ENCODE measurements around the gene SOST.

SOST gene

DNA sequence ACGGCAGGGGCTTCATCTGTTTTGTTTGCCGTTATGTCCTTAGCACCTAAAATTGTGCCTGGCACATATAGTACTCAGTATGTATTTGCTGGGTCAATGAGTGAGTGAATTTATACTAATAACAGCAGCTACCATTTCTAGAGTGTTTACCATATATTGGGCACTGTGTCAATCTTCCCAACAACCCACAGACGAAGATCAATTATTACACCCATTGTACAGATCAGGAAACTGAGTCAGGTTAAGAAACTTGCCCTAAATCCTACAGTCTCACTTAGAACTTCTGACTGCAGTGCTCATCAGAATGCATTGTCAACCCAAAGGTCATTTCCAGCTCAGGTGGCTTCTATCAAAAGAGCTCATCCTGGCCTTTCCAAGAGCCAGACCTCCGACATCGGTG lies 52.4 kb downstream of the SOST start:
- H3K27me3 ChIP-seq (ENCODE audit: low read depth, low read length): no peaks in the 10 kb centered on the region; the same call in 1 of the 2 replicates
- no peak overlapping the region for H3K4me2 ChIP-seq (ENCODE audit: low read length)
- H3K27ac ChIP-seq (ENCODE audit: low read length): no peak overlapping the region
- no peak overlapping the region for H2AFZ ChIP-seq (ENCODE audit: low read depth, low read length)
- no peak overlapping the region for H3K9ac ChIP-seq (ENCODE audit: low read length)
- H3K79me2 ChIP-seq (ENCODE audit: low read length): no peaks in the 10 kb centered on the region
- H4K20me1 ChIP-seq (ENCODE audit: insufficient read depth, low read length): no peaks in the 10 kb centered on the region
- no peaks in the 10 kb centered on the region for H3K4me1 ChIP-seq (ENCODE audit: low read length)
- H3K4me3 ChIP-seq (ENCODE audit: low read length): no peak overlapping the region
- H3K9me3 ChIP-seq (ENCODE audit: insufficient read depth, low read length): no peaks in the 10 kb centered on the region
- TF ChIP-seq EZH2phosphoT487 (IDR thresholded peaks at IDR 0.05; ENCODE audit: low read depth): no peak
- TF ChIP-seq, protein P1, sequence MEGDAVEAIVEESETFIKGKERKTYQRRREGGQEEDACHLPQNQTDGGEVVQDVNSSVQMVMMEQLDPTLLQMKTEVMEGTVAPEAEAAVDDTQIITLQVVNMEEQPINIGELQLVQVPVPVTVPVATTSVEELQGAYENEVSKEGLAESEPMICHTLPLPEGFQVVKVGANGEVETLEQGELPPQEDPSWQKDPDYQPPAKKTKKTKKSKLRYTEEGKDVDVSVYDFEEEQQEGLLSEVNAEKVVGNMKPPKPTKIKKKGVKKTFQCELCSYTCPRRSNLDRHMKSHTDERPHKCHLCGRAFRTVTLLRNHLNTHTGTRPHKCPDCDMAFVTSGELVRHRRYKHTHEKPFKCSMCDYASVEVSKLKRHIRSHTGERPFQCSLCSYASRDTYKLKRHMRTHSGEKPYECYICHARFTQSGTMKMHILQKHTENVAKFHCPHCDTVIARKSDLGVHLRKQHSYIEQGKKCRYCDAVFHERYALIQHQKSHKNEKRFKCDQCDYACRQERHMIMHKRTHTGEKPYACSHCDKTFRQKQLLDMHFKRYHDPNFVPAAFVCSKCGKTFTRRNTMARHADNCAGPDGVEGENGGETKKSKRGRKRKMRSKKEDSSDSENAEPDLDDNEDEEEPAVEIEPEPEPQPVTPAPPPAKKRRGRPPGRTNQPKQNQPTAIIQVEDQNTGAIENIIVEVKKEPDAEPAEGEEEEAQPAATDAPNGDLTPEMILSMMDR (IDR thresholded peaks at IDR 0.05; ENCODE audit: low read depth, low read length): no peak
- no peaks in the 10 kb centered on the region for H3K36me3 ChIP-seq (replicated peaks; ENCODE audit: low read depth, low read length)

All from OCI-LY3 (cell line).